ENCODE results near the gene PLEKHG2.
A peak's percentile ranks its signal among the peaks of the same experiment; 100 is the strongest.
"Not testable (repeated sequence)": the region's sequence is repeated elsewhere in the genome, so short reads cannot be mapped to it uniquely, and the experiment has no call there.

PLEKHG2 gene

GRCh38 chr19:39436350-39436716 is 23.9 kb downstream of the PLEKHG2 start:
- H3K27me3 ChIP-seq (ENCODE audit: control insufficient read depth, insufficient read depth, low read length, poor library complexity, severe bottlenecking): no peaks in the 10 kb centered on the region
- peak overlapping the region; percentile 70 for H3K4me3 ChIP-seq (ENCODE audit: insufficient read depth, low read depth, low read length)
- H3K9me3 ChIP-seq (ENCODE audit: control insufficient read depth, low read length): no peaks in the 10 kb centered on the region
- peaks cover 14% of the 10 kb centered on the region for H3K4me1 ChIP-seq (ENCODE audit: control insufficient read depth, insufficient read depth, low read length)
- 9 to 11% methylated on average over 2 of the region's 2 CpGs for WGBS, 2 experiments
- H3K27ac ChIP-seq (ENCODE audit: insufficient read depth, low read depth, low read length, poor library complexity, severe bottlenecking): peak overlapping the region; percentile 81
- H3K36me3 ChIP-seq (ENCODE audit: control insufficient read depth, insufficient read depth, low read length): peaks cover 24% of the 10 kb centered on the region

GRCh38 chr19:39438270-39438934 is 25.9 kb downstream of the PLEKHG2 start:
- WGBS, 2 experiments: 91 to 93% methylated on average over 8 to 9 of the region's 9 CpGs

GRCh38 chr19:39444598-39445195 is 32.2 kb downstream of the PLEKHG2 start:
- Histone ChIP-seq H3K4me1 (ENCODE audit: control insufficient read depth, insufficient read depth, low read length) (peaks cover 8% of the 10 kb centered on the region), H3K27me3 (ENCODE audit: control insufficient read depth, insufficient read depth, low read length, poor library complexity, severe bottlenecking) (no peaks in the 10 kb centered on the region), H3K27ac (ENCODE audit: insufficient read depth, low read depth, low read length, poor library complexity, severe bottlenecking) (peak overlapping the region; percentile 87), H3K9me3 (ENCODE audit: control insufficient read depth, low read length) (no peaks in the 10 kb centered on the region), H3K36me3 (ENCODE audit: control insufficient read depth, insufficient read depth, low read length) (no peaks in the 10 kb centered on the region), H3K4me3 (ENCODE audit: insufficient read depth, low read depth, low read length) (peak overlapping the region; percentile 72)
- 19 to 26% methylated on average over 17 of the region's 17 CpGs for WGBS, 2 experiments

More at GRCh38 chr19:39438270-39438934, 25.9 kb downstream of the PLEKHG2 start:
- Histone ChIP-seq H3K27me3 (ENCODE audit: control insufficient read depth, insufficient read depth, low read length, poor library complexity, severe bottlenecking) (no peaks in the 10 kb centered on the region), H3K9me3 (ENCODE audit: control insufficient read depth, low read length) (no peaks in the 10 kb centered on the region), H3K27ac (ENCODE audit: insufficient read depth, low read depth, low read length, poor library complexity, severe bottlenecking) (no peak overlapping the region), H3K36me3 (ENCODE audit: control insufficient read depth, insufficient read depth, low read length) (peaks cover 14% of the 10 kb centered on the region), H3K4me1 (ENCODE audit: control insufficient read depth, insufficient read depth, low read length) (peaks cover 14% of the 10 kb centered on the region), H3K4me3 (ENCODE audit: insufficient read depth, low read depth, low read length) (no peak overlapping the region)

- WGBS, 2 experiments: 0 to 1% methylated on average over 68 of the region's 68 CpGs
Measured at GRCh38 chr19:39445196-39446111, 33.0 kb downstream of the PLEKHG2 start, which contains the start of gene SUPT5H. Gene SUPT5H (plus strand): TSS chr19:39445582. CDS start chr19:39445891, 309 bp downstream.

GRCh38 chr19:39446365-39447084 is 34.1 kb downstream of the PLEKHG2 start:
- no peaks in the 10 kb centered on the region for H3K9me3 ChIP-seq (ENCODE audit: control insufficient read depth, low read length)
- peaks cover 8% of the 10 kb centered on the region for H3K4me1 ChIP-seq (ENCODE audit: control insufficient read depth, insufficient read depth, low read length)
- H3K4me3 ChIP-seq (ENCODE audit: insufficient read depth, low read depth, low read length): peak overlapping the region; percentile 72
- WGBS, 2 experiments: 90 to 93% methylated on average over 16 of the region's 16 CpGs
- no peak overlapping the region for H3K27ac ChIP-seq (ENCODE audit: insufficient read depth, low read depth, low read length, poor library complexity, severe bottlenecking)
- no peaks in the 10 kb centered on the region for H3K27me3 ChIP-seq (ENCODE audit: control insufficient read depth, insufficient read depth, low read length, poor library complexity, severe bottlenecking)
- H3K36me3 ChIP-seq (ENCODE audit: control insufficient read depth, insufficient read depth, low read length): no peaks in the 10 kb centered on the region

More at GRCh38 chr19:39445196-39446111, 33.0 kb downstream of the PLEKHG2 start, which contains the start of gene SUPT5H:
- Histone ChIP-seq H3K36me3 (ENCODE audit: control insufficient read depth, insufficient read depth, low read length) (no peaks in the 10 kb centered on the region), H3K4me3 (ENCODE audit: insufficient read depth, low read depth, low read length) (peak within 1 kb of the TSS; percentile 72), H3K27me3 (ENCODE audit: control insufficient read depth, insufficient read depth, low read length, poor library complexity, severe bottlenecking) (no peaks in the 10 kb centered on the region), H3K27ac (ENCODE audit: insufficient read depth, low read depth, low read length, poor library complexity, severe bottlenecking) (peak within 1 kb of the TSS; percentile 87), H3K4me1 (ENCODE audit: control insufficient read depth, insufficient read depth, low read length) (peaks cover 8% of the 10 kb centered on the region), H3K9me3 (ENCODE audit: control insufficient read depth, low read length) (no peaks in the 10 kb centered on the region)

- Histone ChIP-seq H3K4me3 (ENCODE audit: insufficient read depth, low read depth, low read length) (no peak overlapping the region), H3K4me1 (ENCODE audit: control insufficient read depth, insufficient read depth, low read length) (peaks cover 8% of the 10 kb centered on the region), H3K36me3 (ENCODE audit: control insufficient read depth, insufficient read depth, low read length) (no peaks in the 10 kb centered on the region), H3K27ac (ENCODE audit: insufficient read depth, low read depth, low read length, poor library complexity, severe bottlenecking) (no peak overlapping the region), H3K9me3 (ENCODE audit: control insufficient read depth, low read length) (no peaks in the 10 kb centered on the region), H3K27me3 (ENCODE audit: control insufficient read depth, insufficient read depth, low read length, poor library complexity, severe bottlenecking) (no peaks in the 10 kb centered on the region)
- WGBS, 2 experiments: 92 to 95% methylated on average over 3 of the region's 3 CpGs
Measured at GRCh38 chr19:39448271-39448670, 35.8 kb downstream of the PLEKHG2 start.

- H3K27me3 ChIP-seq (ENCODE audit: control insufficient read depth, insufficient read depth, low read length, poor library complexity, severe bottlenecking): no peaks in the 10 kb centered on the region
- no peak overlapping the region for H3K4me3 ChIP-seq (ENCODE audit: insufficient read depth, low read depth, low read length)
- H3K4me1 ChIP-seq (ENCODE audit: control insufficient read depth, insufficient read depth, low read length): peaks cover 8% of the 10 kb centered on the region
- 93 to 94% methylated on average over 8 of the region's 8 CpGs for WGBS, 2 experiments
- H3K9me3 ChIP-seq (ENCODE audit: control insufficient read depth, low read length): no peaks in the 10 kb centered on the region
- no peak overlapping the region for H3K27ac ChIP-seq (ENCODE audit: insufficient read depth, low read depth, low read length, poor library complexity, severe bottlenecking)
- peaks cover 6% of the 10 kb centered on the region for H3K36me3 ChIP-seq (ENCODE audit: control insufficient read depth, insufficient read depth, low read length)
Measured at GRCh38 chr19:39449116-39449797, 36.8 kb downstream of the PLEKHG2 start.

GRCh38 chr19:39451257-39451656 is 38.8 kb downstream of the PLEKHG2 start:
- not testable (repeated sequence) for H3K27ac ChIP-seq (ENCODE audit: insufficient read depth, low read depth, low read length, poor library complexity, severe bottlenecking); H3K36me3 ChIP-seq (ENCODE audit: control insufficient read depth, insufficient read depth, low read length); H3K27me3 ChIP-seq (ENCODE audit: control insufficient read depth, insufficient read depth, low read length, poor library complexity, severe bottlenecking); H3K4me3 ChIP-seq (ENCODE audit: insufficient read depth, low read depth, low read length); H3K4me1 ChIP-seq (ENCODE audit: control insufficient read depth, insufficient read depth, low read length); H3K9me3 ChIP-seq (ENCODE audit: control insufficient read depth, low read length)
- 93 to 95% methylated on average over 8 of the region's 8 CpGs for WGBS, 2 experiments

- H3K36me3 ChIP-seq (ENCODE audit: control insufficient read depth, insufficient read depth, low read length): peaks cover 46% of the 10 kb centered on the region
- H3K4me3 ChIP-seq (ENCODE audit: insufficient read depth, low read depth, low read length): no peak overlapping the region
- 95 to 96% methylated on average over 3 of the region's 3 CpGs for WGBS, 2 experiments
- H3K4me1 ChIP-seq (ENCODE audit: control insufficient read depth, insufficient read depth, low read length): no peaks in the 10 kb centered on the region
- H3K27me3 ChIP-seq (ENCODE audit: control insufficient read depth, insufficient read depth, low read length, poor library complexity, severe bottlenecking): no peaks in the 10 kb centered on the region
- H3K9me3 ChIP-seq (ENCODE audit: control insufficient read depth, low read length): no peaks in the 10 kb centered on the region
- no peak overlapping the region for H3K27ac ChIP-seq (ENCODE audit: insufficient read depth, low read depth, low read length, poor library complexity, severe bottlenecking)
Measured at GRCh38 chr19:39463403-39463802, 50.9 kb downstream of the PLEKHG2 start.

Data from ectodermal cell (in vitro differentiated cells).